Neutrophil (primary cell): ENCODE measurements around the gene AFDN.

Source experiments
- H3K27ac ChIP-seq: fragments of 200-600 bp; sonication (generic); 2 replicates; pipeline ENCODE4 v1.5.1; 2016; ENCODE audit warnings: mild to moderate bottlenecking, moderate library complexity
- H3K27me3 ChIP-seq: fragments of 200-600 bp; sonication (generic); 2 replicates; pipeline ENCODE4 v1.6.0; 2016; ENCODE audit warnings: mild to moderate bottlenecking
- H3K36me3 ChIP-seq: fragments of 200-600 bp; sonication (generic); 2 replicates; pipeline ENCODE4 v1.5.1; 2017
- H3K4me1 ChIP-seq, 2 experiments: fragments of 200-600 bp in 1 of 2; sonication (generic) in 1 of 2; 1 replicate in 1 of 2; 2 replicates in 1 of 2; pipeline versions ENCODE4 v1.5.1 to v1.6.1; 2013 to 2016; ENCODE audit warnings: low read depth in 1 of 2, low read length in 1 of 2, mild to moderate bottlenecking in 1 of 2, moderate library complexity in 1 of 2; ENCODE audit not compliant: control insufficient read depth in 1 of 2, insufficient read depth in 1 of 2
- H3K4me3 ChIP-seq, 2 experiments: fragments of 200-600 bp in 1 of 2; sonication (generic) in 1 of 2; 1 replicate in 1 of 2; 2 replicates in 1 of 2; pipeline ENCODE4 v1.5.1; 2013 to 2016; ENCODE audit warnings: low read depth in 1 of 2, low read length in 1 of 2, mild to moderate bottlenecking in 1 of 2, moderate library complexity in 1 of 2
- H3K9me3 ChIP-seq: fragments of 200-600 bp; sonication (generic); 2 replicates; pipeline ENCODE4 v1.5.1; 2016
- CTCF ChIP-seq: fragments of 200-600 bp; sonication (generic); IDR thresholded peaks from 2 replicates; pipeline ENCODE4 v1.5.1; 2016; ENCODE audit warnings: antibody characterized with exemption

AFDN gene

GRCh38 chr6:167927246-167927645, 100.5 kb downstream of the AFDN start:
- TF ChIP-seq CTCF, result no peak
- Histone ChIP-seq H3K27me3 (no peaks in the 10 kb centered on the region), H3K36me3 (no peaks in the 10 kb centered on the region), H3K9me3 (no peaks in the 10 kb centered on the region), H3K27ac (no peak overlapping the region), H3K4me1 (no peaks in the 10 kb centered on the region), H3K4me3 (no peak overlapping the region)

GRCh38 chr6:167928111-167928510, 101.4 kb downstream of the AFDN start:
- Histone ChIP-seq H3K4me1 (no peaks in the 10 kb centered on the region), H3K36me3 (no peaks in the 10 kb centered on the region), H3K27me3 (no peaks in the 10 kb centered on the region), H3K9me3 (no peaks in the 10 kb centered on the region), H3K4me3 (no peak overlapping the region), H3K27ac (no peak overlapping the region)
- TF ChIP-seq CTCF, result no peak

GRCh38 chr6:167930295-167930694, 103.6 kb downstream of the AFDN start:
- Histone ChIP-seq H3K4me3 (no peak overlapping the region), H3K27me3 (no peaks in the 10 kb centered on the region), H3K4me1 (no peaks in the 10 kb centered on the region), H3K9me3 (no peaks in the 10 kb centered on the region), H3K36me3 (no peaks in the 10 kb centered on the region), H3K27ac (no peak overlapping the region)
- no peak for TF ChIP-seq CTCF

GRCh38 chr6:167932468-167933276, 106.0 kb downstream of the AFDN start:
- no peaks in the 10 kb centered on the region for H3K36me3 ChIP-seq
- no peak for TF ChIP-seq CTCF

GRCh38 chr6:167933290-167933689, 106.6 kb downstream of the AFDN start:
- Histone ChIP-seq H3K27me3 (no peaks in the 10 kb centered on the region), H3K36me3 (no peaks in the 10 kb centered on the region), H3K27ac (no peak overlapping the region), H3K4me1 (no peaks in the 10 kb centered on the region), H3K4me3 (no peak overlapping the region), H3K9me3 (no peaks in the 10 kb centered on the region)
- TF ChIP-seq CTCF, result no peak

More at GRCh38 chr6:167932468-167933276, 106.0 kb downstream of the AFDN start:
- Histone ChIP-seq H3K4me1 (no peaks in the 10 kb centered on the region), H3K9me3 (no peaks in the 10 kb centered on the region), H3K27ac (no peak overlapping the region), H3K27me3 (no peaks in the 10 kb centered on the region), H3K4me3 (no peak overlapping the region)
